Measurements from ENCODE around the gene HSPBP1. TPM values are rescaled to one million over a fixed set of nuclear protein-coding genes. Genes with fewer than 3 reads are reported as not detected.

Gene HSPBP1
- total RNA-seq, 1 experiment from 2014 or later, result 72.8 TPM

DNA sequence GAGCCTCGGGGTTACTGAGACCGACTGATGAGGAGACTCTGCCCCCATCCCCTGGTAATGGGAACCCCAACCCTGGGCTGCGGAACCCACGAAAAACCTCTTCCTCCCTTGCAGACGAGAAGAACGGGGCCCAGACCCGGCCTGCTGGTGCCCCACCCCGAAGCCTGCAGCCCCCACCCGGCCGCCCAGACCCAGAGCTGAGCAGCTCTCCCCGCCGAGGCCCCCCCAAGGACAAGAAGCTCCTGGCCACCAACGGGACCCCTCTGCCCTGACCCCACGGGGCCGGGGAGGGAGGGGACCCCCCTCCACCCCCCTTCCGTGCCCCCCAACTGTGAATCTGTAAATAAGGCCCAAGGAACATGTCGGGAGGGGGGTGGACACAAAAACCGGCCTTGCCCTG lies 31.9 kb upstream of the HSPBP1 start:
- intact Hi-C loops (cut with micrococcal nuclease; ENCODE audit: unreplicated experiment), result no loop called here
- Mint-ChIP-seq H3K36me3 (ENCODE audit: insufficient read depth, unreplicated experiment) (no peaks in the 10 kb centered on the region), H3K4me3 (ENCODE audit: low read depth, unreplicated experiment) (no peak overlapping the region), H3K9me3 (ENCODE audit: low read depth, unreplicated experiment) (no peaks in the 10 kb centered on the region), H3K27ac (ENCODE audit: unreplicated experiment) (no peak overlapping the region), H3K4me1 (ENCODE audit: low read depth, unreplicated experiment) (no peaks in the 10 kb centered on the region), H3K27me3 (ENCODE audit: unreplicated experiment) (no peaks in the 10 kb centered on the region)
- CTCF ChIA-PET, result no interaction called here
- TF ChIP-seq, protein P1, sequence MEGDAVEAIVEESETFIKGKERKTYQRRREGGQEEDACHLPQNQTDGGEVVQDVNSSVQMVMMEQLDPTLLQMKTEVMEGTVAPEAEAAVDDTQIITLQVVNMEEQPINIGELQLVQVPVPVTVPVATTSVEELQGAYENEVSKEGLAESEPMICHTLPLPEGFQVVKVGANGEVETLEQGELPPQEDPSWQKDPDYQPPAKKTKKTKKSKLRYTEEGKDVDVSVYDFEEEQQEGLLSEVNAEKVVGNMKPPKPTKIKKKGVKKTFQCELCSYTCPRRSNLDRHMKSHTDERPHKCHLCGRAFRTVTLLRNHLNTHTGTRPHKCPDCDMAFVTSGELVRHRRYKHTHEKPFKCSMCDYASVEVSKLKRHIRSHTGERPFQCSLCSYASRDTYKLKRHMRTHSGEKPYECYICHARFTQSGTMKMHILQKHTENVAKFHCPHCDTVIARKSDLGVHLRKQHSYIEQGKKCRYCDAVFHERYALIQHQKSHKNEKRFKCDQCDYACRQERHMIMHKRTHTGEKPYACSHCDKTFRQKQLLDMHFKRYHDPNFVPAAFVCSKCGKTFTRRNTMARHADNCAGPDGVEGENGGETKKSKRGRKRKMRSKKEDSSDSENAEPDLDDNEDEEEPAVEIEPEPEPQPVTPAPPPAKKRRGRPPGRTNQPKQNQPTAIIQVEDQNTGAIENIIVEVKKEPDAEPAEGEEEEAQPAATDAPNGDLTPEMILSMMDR (IDR thresholded peaks at IDR 0.05; ENCODE audit: unreplicated experiment), result no peak
- no peak for DNase-seq
- no TSS peak for BruUV-seq (replicated peaks)

DNA sequence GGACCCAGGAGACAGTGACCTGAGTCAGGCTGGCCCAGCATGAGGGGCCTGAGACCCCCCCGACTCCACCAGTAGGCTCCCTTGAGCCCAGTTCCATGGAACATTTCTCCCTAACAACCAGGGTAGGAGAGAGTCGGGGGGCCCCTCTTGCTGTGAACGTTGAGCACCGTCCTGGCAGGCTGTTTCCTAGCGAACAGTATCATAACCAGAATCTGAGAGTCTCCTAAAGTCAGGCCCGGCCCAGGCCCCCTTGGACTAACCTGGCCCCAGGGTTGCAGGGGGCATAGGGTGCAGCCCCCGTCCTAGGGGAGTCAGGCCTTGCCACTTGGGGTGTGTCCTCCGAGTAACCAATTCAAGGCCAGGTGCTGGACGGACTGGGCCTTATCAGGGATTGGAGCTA lies 31.5 kb upstream of the HSPBP1 start:
- no peaks in the 10 kb centered on the region for H3K36me3 Mint-ChIP-seq (ENCODE audit: insufficient read depth, unreplicated experiment)

DNA sequence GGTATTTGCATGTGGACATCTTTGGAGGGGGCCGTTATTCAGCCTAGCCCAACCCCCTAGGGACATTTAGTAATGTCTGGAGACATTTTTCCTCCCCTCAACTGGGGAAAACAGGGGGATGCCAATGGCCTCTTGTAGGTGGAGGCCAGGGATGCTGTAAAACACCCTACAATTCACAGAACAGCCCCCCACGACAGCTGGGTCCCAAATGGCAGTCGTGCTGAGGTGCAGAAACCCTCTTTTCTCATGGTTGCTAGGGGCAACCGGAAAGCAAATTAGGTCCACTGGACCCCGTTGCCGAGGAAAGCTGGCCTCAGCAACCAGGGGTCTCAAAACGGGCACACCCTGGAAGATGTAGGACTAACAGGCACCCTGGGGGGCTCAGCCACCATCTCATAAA lies 30.6 kb upstream of the HSPBP1 start:
- intact Hi-C loops (cut with micrococcal nuclease; ENCODE audit: unreplicated experiment), result no loop called here
- CTCF ChIA-PET, result no interaction called here
- H3K36me3 Mint-ChIP-seq (ENCODE audit: insufficient read depth, unreplicated experiment), result no peaks in the 10 kb centered on the region
- TF ChIP-seq, protein P1 (IDR thresholded peaks at IDR 0.05; ENCODE audit: unreplicated experiment), result no peak
- no peaks in the 10 kb centered on the region for H3K27me3 Mint-ChIP-seq (ENCODE audit: unreplicated experiment)
- no peaks in the 10 kb centered on the region for H3K4me1 Mint-ChIP-seq (ENCODE audit: low read depth, unreplicated experiment)
- H3K9me3 Mint-ChIP-seq (ENCODE audit: low read depth, unreplicated experiment), result no peaks in the 10 kb centered on the region
- no peak overlapping the region for H3K27ac Mint-ChIP-seq (ENCODE audit: unreplicated experiment)
- BruUV-seq (replicated peaks), result no TSS peak
- DNase-seq, result no peak
- H3K4me3 Mint-ChIP-seq (ENCODE audit: low read depth, unreplicated experiment), result no peak overlapping the region

More for the DNA sequence above, 31.5 kb upstream of the HSPBP1 start:
- no TSS peak for BruUV-seq (replicated peaks)
- Mint-ChIP-seq H3K27me3 (ENCODE audit: unreplicated experiment) (no peaks in the 10 kb centered on the region), H3K4me1 (ENCODE audit: low read depth, unreplicated experiment) (no peaks in the 10 kb centered on the region), H3K4me3 (ENCODE audit: low read depth, unreplicated experiment) (no peak overlapping the region), H3K27ac (ENCODE audit: unreplicated experiment) (no peak overlapping the region), H3K9me3 (ENCODE audit: low read depth, unreplicated experiment) (no peaks in the 10 kb centered on the region)
- intact Hi-C loops (cut with micrococcal nuclease; ENCODE audit: unreplicated experiment), result no loop called here
- DNase-seq, result no peak
- TF ChIP-seq, protein P1 (IDR thresholded peaks at IDR 0.05; ENCODE audit: unreplicated experiment), result no peak
- CTCF ChIA-PET, result no interaction called here

DNA sequence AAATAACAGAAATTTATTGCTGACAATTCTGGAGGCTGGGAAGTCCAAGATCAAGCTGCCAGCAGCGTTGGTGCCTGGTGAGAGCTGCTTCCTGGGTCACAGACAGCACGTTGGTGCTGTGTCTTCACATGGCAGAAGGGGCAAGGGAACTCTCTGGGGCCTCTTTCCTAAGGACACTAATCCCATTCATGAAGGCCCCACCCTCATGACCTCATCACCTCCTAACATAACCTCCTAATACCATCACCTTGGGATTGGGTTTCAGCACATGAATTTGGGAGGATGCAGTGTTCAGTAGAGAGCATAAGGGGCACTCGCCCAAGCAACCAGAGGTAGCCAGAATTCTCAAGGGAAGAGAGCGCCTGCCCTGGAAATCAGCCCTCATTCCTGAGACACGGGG lies 29.5 kb upstream of the HSPBP1 start:
- no peak overlapping the region for H3K4me3 Mint-ChIP-seq (ENCODE audit: low read depth, unreplicated experiment)
- no peaks in the 10 kb centered on the region for H3K27me3 Mint-ChIP-seq (ENCODE audit: unreplicated experiment)
- no TSS peak for BruUV-seq (replicated peaks)
- intact Hi-C loops (cut with micrococcal nuclease; ENCODE audit: unreplicated experiment), result no loop called here
- no peak for DNase-seq
- H3K4me1 Mint-ChIP-seq (ENCODE audit: low read depth, unreplicated experiment), result no peaks in the 10 kb centered on the region
- TF ChIP-seq, protein P1 (IDR thresholded peaks at IDR 0.05; ENCODE audit: unreplicated experiment), result no peak
- H3K9me3 Mint-ChIP-seq (ENCODE audit: low read depth, unreplicated experiment), result no peaks in the 10 kb centered on the region
- H3K27ac Mint-ChIP-seq (ENCODE audit: unreplicated experiment), result no peak overlapping the region
- CTCF ChIA-PET, result no interaction called here
- H3K36me3 Mint-ChIP-seq (ENCODE audit: insufficient read depth, unreplicated experiment), result no peaks in the 10 kb centered on the region
